ENCODE measurements around the gene SENP1.

SENP1 gene

GRCh38 chr12:48072266-48072665, 33.6 kb downstream of the SENP1 start:
- H2AFZ ChIP-seq (ENCODE audit: low read depth, low read length), result no peak overlapping the region
- H3K27me3 ChIP-seq (ENCODE audit: control insufficient read depth in 1 of 2, insufficient read depth in 1 of 2, low read length in 2 of 2), result no peaks in the 10 kb centered on the region
- H2BK15ac ChIP-seq (ENCODE audit: low read depth, poor library complexity, severe bottlenecking), result no peak overlapping the region
- no peak overlapping the region for H3K14ac ChIP-seq (ENCODE audit: low read length in 2 of 2)
- no peak overlapping the region for H3K4me2 ChIP-seq (ENCODE audit: low read length, poor library complexity, severe bottlenecking)
- peaks cover 1% of the 10 kb centered on the region for H3K79me1 ChIP-seq (replicated peaks; ENCODE audit: low read length, poor library complexity, severe bottlenecking)
- no peak overlapping the region for H4K91ac ChIP-seq (ENCODE audit: low read length)
- no peak overlapping the region for H3K23ac ChIP-seq (ENCODE audit: low read length in 2 of 2)
- no peak overlapping the region for H2AK5ac ChIP-seq (ENCODE audit: low read length, severe bottlenecking)
- no peaks in the 10 kb centered on the region for H3K4me1 ChIP-seq (ENCODE audit: control insufficient read depth, insufficient read depth, low read depth, low read length)
- DNase-seq, result no peak
- H2BK120ac ChIP-seq (ENCODE audit: low read depth, low read length), result no peak overlapping the region
- 100% methylated on average over 3 of the region's 3 CpGs for WGBS
- peaks cover 5 to 60% of the 10 kb centered on the region in 2 experiments for H3K36me3 ChIP-seq (ENCODE audit: control insufficient read depth in 1 of 2, insufficient read depth in 2 of 2, low read depth in 1 of 2, low read length in 2 of 2)
- no peak overlapping the region for H3K27ac ChIP-seq (ENCODE audit: low read length, poor library complexity, severe bottlenecking)
- no peak overlapping the region for H2BK12ac ChIP-seq (ENCODE audit: low read length in 2 of 2)
- H3K4me3 ChIP-seq (ENCODE audit: insufficient read depth in 1 of 2, low read depth in 1 of 2, low read length in 2 of 2), result no peak overlapping the region
- H3K9me3 ChIP-seq (ENCODE audit: control insufficient read depth, low read length), result no peaks in the 10 kb centered on the region
- no peak overlapping the region for H3K9ac ChIP-seq (ENCODE audit: low read length)
- no peak overlapping the region for H3K4ac ChIP-seq (ENCODE audit: low read depth in 1 of 2, low read length in 2 of 2)
- no peak overlapping the region for H3K18ac ChIP-seq (ENCODE audit: low read depth in 1 of 2, low read length in 2 of 2)
- no peak overlapping the region for H2BK5ac ChIP-seq (ENCODE audit: low read depth, low read length, poor library complexity, severe bottlenecking)
- H4K8ac ChIP-seq (ENCODE audit: low read length), result no peak overlapping the region

- H3K9me3 ChIP-seq (ENCODE audit: control insufficient read depth, low read length), result no peaks in the 10 kb centered on the region
- no peak overlapping the region for H2BK15ac ChIP-seq (ENCODE audit: low read depth, poor library complexity, severe bottlenecking)
- H3K27ac ChIP-seq (ENCODE audit: low read length, poor library complexity, severe bottlenecking), result no peak overlapping the region
- no peak overlapping the region for H2BK12ac ChIP-seq (ENCODE audit: low read length in 2 of 2)
- H3K27me3 ChIP-seq (ENCODE audit: control insufficient read depth in 1 of 2, insufficient read depth in 1 of 2, low read length in 2 of 2), result no peaks in the 10 kb centered on the region
- peaks cover 1% of the 10 kb centered on the region for H3K79me1 ChIP-seq (replicated peaks; ENCODE audit: low read length, poor library complexity, severe bottlenecking)
- no peak overlapping the region for H3K4me2 ChIP-seq (ENCODE audit: low read length, poor library complexity, severe bottlenecking)
- H3K23ac ChIP-seq (ENCODE audit: low read length in 2 of 2), result no peak overlapping the region
- H3K36me3 ChIP-seq (ENCODE audit: control insufficient read depth in 1 of 2, insufficient read depth in 2 of 2, low read depth in 1 of 2, low read length in 2 of 2), result peaks cover 6 to 65% of the 10 kb centered on the region in 2 experiments
- no peak overlapping the region for H3K18ac ChIP-seq (ENCODE audit: low read depth in 1 of 2, low read length in 2 of 2)
- no peak overlapping the region for H3K9ac ChIP-seq (ENCODE audit: low read length)
- H3K14ac ChIP-seq (ENCODE audit: low read length in 2 of 2), result no peak overlapping the region
- no peaks in the 10 kb centered on the region for H3K4me1 ChIP-seq (ENCODE audit: control insufficient read depth, insufficient read depth, low read depth, low read length)
- no peak overlapping the region for H2BK5ac ChIP-seq (ENCODE audit: low read depth, low read length, poor library complexity, severe bottlenecking)
- no peak overlapping the region for H2AFZ ChIP-seq (ENCODE audit: low read depth, low read length)
- H3K4me3 ChIP-seq (ENCODE audit: insufficient read depth in 1 of 2, low read depth in 1 of 2, low read length in 2 of 2), result no peak overlapping the region
- no peak for DNase-seq
- no peak overlapping the region for H2AK5ac ChIP-seq (ENCODE audit: low read length, severe bottlenecking)
- no peak overlapping the region for H2BK120ac ChIP-seq (ENCODE audit: low read depth, low read length)
- no peak overlapping the region for H3K4ac ChIP-seq (ENCODE audit: low read depth in 1 of 2, low read length in 2 of 2)
- H4K91ac ChIP-seq (ENCODE audit: low read length), result no peak overlapping the region
- WGBS, result no CpG with 5 or more reads among the region's 2 CpGs
- no peak overlapping the region for H4K8ac ChIP-seq (ENCODE audit: low read length)
These were observed 34.1 kb downstream of the SENP1 start for GRCh38 chr12:48071808-48072207.

- Histone ChIP-seq H3K14ac (ENCODE audit: low read length in 2 of 2) (no peak overlapping the region), H3K27me3 (ENCODE audit: control insufficient read depth in 1 of 2, insufficient read depth in 1 of 2, low read length in 2 of 2) (no peaks in the 10 kb centered on the region)
- no peak for DNase-seq
These were observed 35.1 kb downstream of the SENP1 start for GRCh38 chr12:48070731-48071130.

GRCh38 chr12:48070033-48070432, 35.8 kb downstream of the SENP1 start:
- no peak overlapping the region for H3K4me2 ChIP-seq (ENCODE audit: low read length, poor library complexity, severe bottlenecking)
- no peak overlapping the region for H2AK5ac ChIP-seq (ENCODE audit: low read length, severe bottlenecking)
- no peak overlapping the region for H3K18ac ChIP-seq (ENCODE audit: low read depth in 1 of 2, low read length in 2 of 2)
- no peaks in the 10 kb centered on the region for H3K9me3 ChIP-seq (ENCODE audit: control insufficient read depth, low read length)
- no peak overlapping the region for H2BK120ac ChIP-seq (ENCODE audit: low read depth, low read length)
- no peak overlapping the region for H3K27ac ChIP-seq (ENCODE audit: low read length, poor library complexity, severe bottlenecking)
- H2AFZ ChIP-seq (ENCODE audit: low read depth, low read length), result no peak overlapping the region
- DNase-seq, result no peak
- peaks cover 1% of the 10 kb centered on the region for H3K79me1 ChIP-seq (replicated peaks; ENCODE audit: low read length, poor library complexity, severe bottlenecking)
- no peak overlapping the region for H3K4me3 ChIP-seq (ENCODE audit: insufficient read depth in 1 of 2, low read depth in 1 of 2, low read length in 2 of 2)
- H3K36me3 ChIP-seq (ENCODE audit: control insufficient read depth in 1 of 2, insufficient read depth in 2 of 2, low read depth in 1 of 2, low read length in 2 of 2), result peaks cover 6 to 82% of the 10 kb centered on the region in 2 experiments
- no peak overlapping the region for H3K14ac ChIP-seq (ENCODE audit: low read length in 2 of 2)
- no peak overlapping the region for H2BK15ac ChIP-seq (ENCODE audit: low read depth, poor library complexity, severe bottlenecking)
- no peak overlapping the region for H2BK5ac ChIP-seq (ENCODE audit: low read depth, low read length, poor library complexity, severe bottlenecking)
- no peak overlapping the region for H3K23ac ChIP-seq (ENCODE audit: low read length in 2 of 2)
- no peaks in the 10 kb centered on the region for H3K4me1 ChIP-seq (ENCODE audit: control insufficient read depth, insufficient read depth, low read depth, low read length)
- no CpG with 5 or more reads among the region's 1 CpG for WGBS
- no peak overlapping the region for H4K91ac ChIP-seq (ENCODE audit: low read length)
- H3K9ac ChIP-seq (ENCODE audit: low read length), result no peak overlapping the region
- H2BK12ac ChIP-seq (ENCODE audit: low read length in 2 of 2), result no peak overlapping the region
- H4K8ac ChIP-seq (ENCODE audit: low read length), result no peak overlapping the region
- no peak overlapping the region for H3K4ac ChIP-seq (ENCODE audit: low read depth in 1 of 2, low read length in 2 of 2)
- no peaks in the 10 kb centered on the region for H3K27me3 ChIP-seq (ENCODE audit: control insufficient read depth in 1 of 2, insufficient read depth in 1 of 2, low read length in 2 of 2)

More at GRCh38 chr12:48070731-48071130, 35.1 kb downstream of the SENP1 start:
- no peak overlapping the region for H3K4ac ChIP-seq (ENCODE audit: low read depth in 1 of 2, low read length in 2 of 2)
- H3K9ac ChIP-seq (ENCODE audit: low read length), result no peak overlapping the region
- peaks cover 6 to 75% of the 10 kb centered on the region in 2 experiments for H3K36me3 ChIP-seq (ENCODE audit: control insufficient read depth in 1 of 2, insufficient read depth in 2 of 2, low read depth in 1 of 2, low read length in 2 of 2)
- H3K79me1 ChIP-seq (replicated peaks; ENCODE audit: low read length, poor library complexity, severe bottlenecking), result peaks cover 1% of the 10 kb centered on the region
- H2BK5ac ChIP-seq (ENCODE audit: low read depth, low read length, poor library complexity, severe bottlenecking), result no peak overlapping the region
- H3K9me3 ChIP-seq (ENCODE audit: control insufficient read depth, low read length), result no peaks in the 10 kb centered on the region
- H2AFZ ChIP-seq (ENCODE audit: low read depth, low read length), result no peak overlapping the region
- no peak overlapping the region for H3K23ac ChIP-seq (ENCODE audit: low read length in 2 of 2)
- no peak overlapping the region for H2BK15ac ChIP-seq (ENCODE audit: low read depth, poor library complexity, severe bottlenecking)
- H3K4me3 ChIP-seq (ENCODE audit: insufficient read depth in 1 of 2, low read depth in 1 of 2, low read length in 2 of 2), result no peak overlapping the region
- over 99% methylated on average over 4 of the region's 4 CpGs for WGBS
- no peak overlapping the region for H2BK12ac ChIP-seq (ENCODE audit: low read length in 2 of 2)
- no peak overlapping the region for H3K18ac ChIP-seq (ENCODE audit: low read depth in 1 of 2, low read length in 2 of 2)
- no peak overlapping the region for H4K91ac ChIP-seq (ENCODE audit: low read length)
- H4K8ac ChIP-seq (ENCODE audit: low read length), result no peak overlapping the region
- H2AK5ac ChIP-seq (ENCODE audit: low read length, severe bottlenecking), result no peak overlapping the region
- no peak overlapping the region for H3K27ac ChIP-seq (ENCODE audit: low read length, poor library complexity, severe bottlenecking)
- no peak overlapping the region for H2BK120ac ChIP-seq (ENCODE audit: low read depth, low read length)
- no peak overlapping the region for H3K4me2 ChIP-seq (ENCODE audit: low read length, poor library complexity, severe bottlenecking)
- H3K4me1 ChIP-seq (ENCODE audit: control insufficient read depth, insufficient read depth, low read depth, low read length), result no peaks in the 10 kb centered on the region

All from mesenchymal stem cell (in vitro differentiated cells and primary cell).